Mucosa of descending colon (tissue), 3 donors: ENCODE measurements around the gene KIF4B. TPM values are rescaled to one million over a fixed set of nuclear protein-coding genes. Genes with fewer than 3 reads are reported as not detected.

ENCODE experiments used
- ATAC-seq: fragments of 200-7000 bp; cut with Tn5 transposase; one replicate; pipeline ENCODE4 v1.9.1; 2020; ENCODE audit warnings: mild to moderate bottlenecking, moderate library complexity
- DNase-seq, 3 donors: peaks; one replicate each; pipeline ENCODE4 v3.0.0-alpha.2; 2020
- H3K36me3 ChIP-seq: fragments of 200-600 bp; one replicate; pipeline ENCODE4 v1.8.0; 2021; ENCODE audit warnings: low read depth, mild to moderate bottlenecking
- H3K4me1 ChIP-seq: fragments of 200-600 bp; one replicate; pipeline ENCODE4 v1.8.0; 2021; ENCODE audit warnings: low read depth, mild to moderate bottlenecking
- H3K4me3 ChIP-seq: fragments of 200-600 bp; one replicate; pipeline ENCODE4 v1.8.0; 2021; ENCODE audit warnings: mild to moderate bottlenecking
- H3K9me3 ChIP-seq: fragments of 200-600 bp; one replicate; pipeline ENCODE4 v1.8.0; 2021; ENCODE audit warnings: mild to moderate bottlenecking
- CTCF ChIP-seq: fragments of 200-600 bp; IDR thresholded peaks from one replicate; pipeline ENCODE4 v1.8.0; 2022; ENCODE audit warnings: antibody characterized with exemption, mild to moderate bottlenecking
- intact Hi-C, 2 donors: fragments of 100-400 bp; cut with DNase I in 1 of 2; cut with micrococcal nuclease in 1 of 2; formaldehyde crosslinking; loops; one replicate each; pipeline versions ENCODE4 v1.11.0 to v1.11.1; 2022; cut with DNase I, micrococcal nuclease
- total RNA-seq, 3 donors: library from RNA; stranded (reverse); fragmentation: NEBNext Ultra II Directional in 2 of 3; extraction: Animal tissue kit (Norgen Biotek cat#: 25700) in 2 of 3; gene quantifications; one replicate each; pipeline versions ENCODE4 v1.2.1 to v1.2.4, GENCODE V29; 2021 to 2023
- donor health status: DM: no; HTN: no; CAD: no; lungs with moderate emphysema.
- donor health status: DM: no; HTN: no; CAD: no.
- donor health status: DM: no; HTN: yes; CAD: no.

Gene KIF4B
- total RNA-seq, 3 donors from 2014 or later: not detected

GRCh38 chr5:155052532-155052931 is 39.0 kb downstream of the KIF4B start:
- ATAC-seq (no peak), DNase-seq (no peak)
- H3K4me1 ChIP-seq: no peaks in the 10 kb centered on the region
- no peak overlapping the region for H3K4me3 ChIP-seq
- H3K36me3 ChIP-seq: no peaks in the 10 kb centered on the region
- intact Hi-C loops: no loop called here
- TF ChIP-seq CTCF: no peak
- H3K9me3 ChIP-seq: no peaks in the 10 kb centered on the region

- ATAC-seq: no peak
- Histone ChIP-seq H3K4me3 (no peak overlapping the region), H3K4me1 (no peaks in the 10 kb centered on the region), H3K36me3 (no peaks in the 10 kb centered on the region), H3K9me3 (no peaks in the 10 kb centered on the region)
- TF ChIP-seq CTCF: no peak
- no peak for DNase-seq
- intact Hi-C loops: no loop called here
Observed at GRCh38 chr5:155053501-155053900, 39.9 kb downstream of the KIF4B start.

- no peak for TF ChIP-seq CTCF
Observed at GRCh38 chr5:155056644-155057269, 43.2 kb downstream of the KIF4B start.

GRCh38 chr5:155057626-155058025 is 44.1 kb downstream of the KIF4B start:
- DNase-seq (no peak), ATAC-seq (no peak)
- intact Hi-C loops: no loop called here
- Histone ChIP-seq H3K36me3 (no peaks in the 10 kb centered on the region), H3K9me3 (no peaks in the 10 kb centered on the region), H3K4me3 (no peak overlapping the region), H3K4me1 (no peaks in the 10 kb centered on the region)
- TF ChIP-seq CTCF: no peak

More at GRCh38 chr5:155056644-155057269, 43.2 kb downstream of the KIF4B start:
- DNase-seq (no peak), ATAC-seq (no peak)
- H3K36me3 ChIP-seq: no peaks in the 10 kb centered on the region
- H3K4me3 ChIP-seq: no peak overlapping the region
- no peaks in the 10 kb centered on the region for H3K9me3 ChIP-seq
- intact Hi-C loops: no loop called here
- H3K4me1 ChIP-seq: no peaks in the 10 kb centered on the region

GRCh38 chr5:155064580-155064979 is 51.0 kb downstream of the KIF4B start:
- no peak for TF ChIP-seq CTCF
- DNase-seq (no peak), ATAC-seq (no peak)
- H3K4me3 ChIP-seq: no peak overlapping the region
- no peaks in the 10 kb centered on the region for H3K4me1 ChIP-seq
- no peaks in the 10 kb centered on the region for H3K9me3 ChIP-seq
- H3K36me3 ChIP-seq: no peaks in the 10 kb centered on the region
- intact Hi-C loops: no loop called here
